Tibial artery (tissue), 4 donors: ENCODE data around the gene TENM3.
"Not testable (repeated sequence)": the region's sequence is repeated elsewhere in the genome, so short reads cannot be mapped to it uniquely, and the experiment has no call there.

Source experiments
- DNase-seq, 2 donors: peaks; one replicate each; pipeline ENCODE4 v3.0.0-alpha.2; 2019
- H3K27ac ChIP-seq, 2 donors: fragments of 200-600 bp; sonication (generic) in 1 of 2; 1 replicate in 1 of 2; 2 replicates in 1 of 2; pipeline ENCODE4 v1.5.1; 2018 to 2019; ENCODE audit warnings: mild to moderate bottlenecking in 1 of 2
- H3K27me3 ChIP-seq, 2 donors: fragments of 200-600 bp; sonication (generic) in 1 of 2; one replicate each; pipeline versions ENCODE4 v1.5.1 to v1.6.0; 2016 to 2019
- H3K36me3 ChIP-seq, 3 donors: fragments of 200-600 bp; sonication (generic) in 2 of 3; one replicate each; pipeline ENCODE4 v1.5.1; 2016 to 2019; ENCODE audit warnings: mild to moderate bottlenecking in 2 of 3
- H3K4me1 ChIP-seq, 4 donors: fragments of 200-600 bp; sonication (generic) in 2 of 4; 1 replicate in 3 of 4; 2 replicates in 1 of 4; pipeline ENCODE4 v1.5.1; 2016 to 2019
- H3K4me3 ChIP-seq, 2 donors: fragments of 200-600 bp; sonication (generic) in 1 of 2; 1 replicate in 1 of 2; 2 replicates in 1 of 2; pipeline ENCODE4 v1.5.1; 2018 to 2019; ENCODE audit warnings: mild to moderate bottlenecking in 2 of 2
- H3K9me3 ChIP-seq, 3 donors: fragments of 200-600 bp; sonication (generic) in 1 of 3; one replicate each; pipeline ENCODE4 v1.5.1; 2016 to 2019
- intact Hi-C: fragments of 100-400 bp; cut with DNase I; formaldehyde crosslinking; loops from one replicate; pipeline ENCODE4 v1.15.0; 2023; ENCODE audit warnings: low total_unique reads
- TF ChIP-seq, protein P1 (sequence below), 2 experiments: fragments of 200-600 bp in 1 of 2; fragments of 450-650 bp in 1 of 2; IDR thresholded peaks; one replicate each; pipeline ENCODE4 v1.5.1; 2017 to 2019; ENCODE audit warnings: antibody characterized with exemption in 2 of 2, mild to moderate bottlenecking in 1 of 2, moderate library complexity in 1 of 2

Gene TENM3

GRCh38 chr4:182240161-182241130, 2.8 kb upstream of the TENM3 start:
- no peak overlapping the region for H3K4me3 ChIP-seq
- TF ChIP-seq, protein P1, sequence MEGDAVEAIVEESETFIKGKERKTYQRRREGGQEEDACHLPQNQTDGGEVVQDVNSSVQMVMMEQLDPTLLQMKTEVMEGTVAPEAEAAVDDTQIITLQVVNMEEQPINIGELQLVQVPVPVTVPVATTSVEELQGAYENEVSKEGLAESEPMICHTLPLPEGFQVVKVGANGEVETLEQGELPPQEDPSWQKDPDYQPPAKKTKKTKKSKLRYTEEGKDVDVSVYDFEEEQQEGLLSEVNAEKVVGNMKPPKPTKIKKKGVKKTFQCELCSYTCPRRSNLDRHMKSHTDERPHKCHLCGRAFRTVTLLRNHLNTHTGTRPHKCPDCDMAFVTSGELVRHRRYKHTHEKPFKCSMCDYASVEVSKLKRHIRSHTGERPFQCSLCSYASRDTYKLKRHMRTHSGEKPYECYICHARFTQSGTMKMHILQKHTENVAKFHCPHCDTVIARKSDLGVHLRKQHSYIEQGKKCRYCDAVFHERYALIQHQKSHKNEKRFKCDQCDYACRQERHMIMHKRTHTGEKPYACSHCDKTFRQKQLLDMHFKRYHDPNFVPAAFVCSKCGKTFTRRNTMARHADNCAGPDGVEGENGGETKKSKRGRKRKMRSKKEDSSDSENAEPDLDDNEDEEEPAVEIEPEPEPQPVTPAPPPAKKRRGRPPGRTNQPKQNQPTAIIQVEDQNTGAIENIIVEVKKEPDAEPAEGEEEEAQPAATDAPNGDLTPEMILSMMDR (IDR thresholded peaks at IDR 0.05) = no peak
- no peaks in the 10 kb centered on the region for H3K4me1 ChIP-seq
- no peak for DNase-seq
- H3K27ac ChIP-seq = no peak overlapping the region
- H3K27me3 ChIP-seq = no peaks in the 10 kb centered on the region
- no peaks in the 10 kb centered on the region for H3K36me3 ChIP-seq
- intact Hi-C loops = no loop called here
- H3K9me3 ChIP-seq = no peaks in the 10 kb centered on the region

- DNase-seq, intact Hi-C loops, H3K4me1 ChIP-seq, H3K9me3 ChIP-seq, H3K27me3 ChIP-seq, H3K27ac ChIP-seq, H3K4me3 ChIP-seq, H3K36me3 ChIP-seq: not testable (repeated sequence)
Observed at GRCh38 chr4:182242260-182242659, 942 bp upstream of the TENM3 start.

DNA sequence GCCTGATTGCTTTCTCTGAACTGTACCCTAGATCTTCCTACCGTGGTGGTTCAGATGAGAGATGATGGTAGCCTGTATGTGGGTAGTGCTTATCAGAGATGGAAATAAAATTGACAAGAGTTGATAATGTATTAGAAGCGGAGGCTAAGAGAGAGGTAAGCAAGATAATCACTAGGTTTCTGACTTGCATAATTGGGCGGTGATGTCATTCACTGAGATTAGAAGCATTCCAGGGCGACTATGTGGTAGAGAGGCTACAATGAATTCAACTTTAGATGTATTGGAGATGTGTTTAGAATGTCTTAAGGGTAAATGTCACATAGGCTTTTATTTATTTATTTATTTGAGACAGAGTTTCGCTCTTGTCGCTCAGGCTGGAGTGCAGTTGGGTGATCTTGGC, 415 bp upstream of the TENM3 start:
- Histone ChIP-seq H3K4me1 (no peaks in the 10 kb centered on the region), H3K27ac (no peak overlapping the region), H3K9me3 (no peaks in the 10 kb centered on the region), H3K27me3 (no peaks in the 10 kb centered on the region), H3K36me3 (no peaks in the 10 kb centered on the region), H3K4me3 (no peak overlapping the region)
- TF ChIP-seq, protein P1 (IDR thresholded peaks at IDR 0.05) = no peak
- no peak for DNase-seq
- intact Hi-C loops = no loop called here

DNA sequence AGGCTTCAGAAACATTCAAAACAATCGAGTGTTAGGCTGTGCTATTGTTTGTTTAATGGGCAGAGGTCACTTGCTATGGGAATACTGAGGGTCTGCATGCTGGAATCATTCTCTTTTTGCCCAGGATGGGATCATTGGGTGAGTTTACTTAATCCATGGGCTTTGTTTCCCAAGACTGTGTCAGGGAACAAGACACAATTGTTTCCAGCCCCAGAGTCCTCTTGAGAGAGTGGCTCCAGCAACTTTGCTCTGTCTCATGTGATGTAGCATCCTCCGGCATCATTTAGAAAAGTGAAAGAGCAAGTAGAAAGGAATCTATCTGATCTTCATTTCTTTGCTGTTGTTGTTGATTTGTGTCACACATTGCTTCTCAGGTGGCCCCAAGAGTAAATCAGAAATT, 1.8 kb downstream of the TENM3 start:
- no peaks in the 10 kb centered on the region for H3K4me1 ChIP-seq
- no peaks in the 10 kb centered on the region for H3K9me3 ChIP-seq
- intact Hi-C loops = no loop called here
- no peaks in the 10 kb centered on the region for H3K27me3 ChIP-seq
- no peak for DNase-seq
- TF ChIP-seq, protein P1 (IDR thresholded peaks at IDR 0.05) = no peak
- no peaks in the 10 kb centered on the region for H3K36me3 ChIP-seq
- H3K27ac ChIP-seq = no peak overlapping the region
- H3K4me3 ChIP-seq = no peak overlapping the region

DNA sequence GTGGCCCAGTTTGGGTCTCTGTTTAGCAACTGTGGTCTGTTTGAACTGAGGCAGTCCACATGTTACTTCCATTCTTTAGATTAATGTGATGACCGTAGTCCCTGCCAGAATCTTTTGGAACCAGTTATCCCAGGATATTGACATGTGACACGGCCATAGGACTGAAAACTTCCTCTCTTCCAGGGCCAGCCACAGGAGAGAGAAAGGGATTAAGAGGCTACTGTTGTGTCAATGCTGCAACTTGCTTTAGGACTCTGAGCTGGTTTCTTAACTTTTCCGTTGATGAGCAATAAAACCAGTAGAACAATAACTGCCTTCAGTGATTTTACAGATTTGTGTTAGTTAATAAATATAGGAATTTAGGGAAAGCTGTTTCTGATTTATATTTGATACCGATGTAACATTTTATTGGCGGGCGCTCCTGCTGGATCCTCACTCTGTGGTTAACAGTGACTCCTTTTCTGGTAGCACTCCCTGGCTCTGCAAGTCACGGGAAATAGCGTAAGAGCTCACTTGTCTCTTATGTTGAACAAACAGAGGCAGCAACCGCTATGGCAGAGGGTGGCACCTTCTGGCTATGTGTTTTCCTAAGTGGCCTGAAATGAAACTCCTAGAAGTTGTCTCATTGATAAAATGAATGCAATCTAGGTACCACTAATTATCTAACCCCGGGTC, 2.5 kb downstream of the TENM3 start:
- Histone ChIP-seq H3K36me3 (no peaks in the 10 kb centered on the region), H3K4me3 (no peak overlapping the region), H3K9me3 (no peaks in the 10 kb centered on the region), H3K4me1 (no peaks in the 10 kb centered on the region), H3K27me3 (no peaks in the 10 kb centered on the region), H3K27ac (no peak overlapping the region)
- intact Hi-C loops = no loop called here
- TF ChIP-seq, protein P1 (IDR thresholded peaks at IDR 0.05) = no peak
- DNase-seq = no peak
